ENCODE results near the gene MICAL3. TPM values are rescaled to one million over a fixed set of nuclear protein-coding genes. Genes with fewer than 3 reads are reported as not detected.

MICAL3 gene
- total and polyA plus RNA-seq, 2 of the 8 experiments (the other 6 are each of a cell fraction or from before 2014, with no cell fraction given), result 8.3 to 41.8 TPM

- TF ChIP-seq SAP30 (IDR thresholded peaks at IDR 0.05; ENCODE audit: insufficient read depth, insufficient replicate concordance, low read length), result no peak
Observed at GRCh38 chr22:17743661-17744411, 280.5 kb downstream of the MICAL3 start (continued).
